Kidney tubule cell (primary cell): ENCODE results near the gene PRKAG2.
A peak's percentile ranks its signal among the peaks of the same experiment; 100 is the strongest.

Source experiments
- DNase-seq: peaks from one replicate; pipeline ENCODE4 v3.0.0-alpha.2; 2018; ENCODE audit warnings: low spot score

PRKAG2 gene

GRCh38 chr7:151512353-151512752 lies 364.6 kb downstream of the PRKAG2 start:
- no peak for DNase-seq

- no peak for DNase-seq
Observed at GRCh38 chr7:151511946-151512345, 365.0 kb downstream of the PRKAG2 start.

- no peak for DNase-seq
Observed at GRCh38 chr7:151511270-151511669, 365.6 kb downstream of the PRKAG2 start.

- no peak for DNase-seq
Observed at GRCh38 chr7:151509670-151510333, 367.1 kb downstream of the PRKAG2 start.

GRCh38 chr7:151508991-151509390 lies 367.9 kb downstream of the PRKAG2 start:
- DNase-seq = peak; percentile 36

GRCh38 chr7:151507806-151508205 lies 369.1 kb downstream of the PRKAG2 start:
- no peak for DNase-seq

- DNase-seq = no peak
Observed at GRCh38 chr7:151506901-151507382, 370.0 kb downstream of the PRKAG2 start.
